Breast epithelium (tissue), 4 donors: ENCODE measurements around the gene SSR4. TPM values are rescaled to one million over a fixed set of nuclear protein-coding genes. Genes with fewer than 3 reads are reported as not detected.

Experiments
- DNase-seq, 2 donors: peaks; one replicate each; pipeline ENCODE4 v3.0.0-alpha.2; 2019; ENCODE audit warnings: low spot score in 2 of 2
- H3K27ac ChIP-seq, 2 donors: fragments of 200-600 bp; sonication (generic) in 1 of 2; one replicate each; pipeline ENCODE4 v1.5.1; 2016 to 2019; ENCODE audit warnings: mild to moderate bottlenecking in 1 of 2
- H3K27me3 ChIP-seq, 2 donors: fragments of 200-600 bp; sonication (generic) in 1 of 2; one replicate each; pipeline versions ENCODE4 v1.5.1 to v1.6.0; 2017 to 2019; ENCODE audit warnings: control low read depth in 1 of 2, mild to moderate bottlenecking in 1 of 2
- H3K36me3 ChIP-seq: fragments of 200-600 bp; one replicate; pipeline ENCODE4 v1.5.1; 2019
- H3K4me1 ChIP-seq, 2 donors: fragments of 200-600 bp; sonication (generic); one replicate each; pipeline ENCODE4 v1.5.1; 2016 to 2019; ENCODE audit warnings: control low read depth in 1 of 2
- H3K4me3 ChIP-seq, 3 donors: fragments of 200-600 bp; sonication (generic); 1 replicate in 2 of 3; 2 replicates in 1 of 3; pipeline ENCODE4 v1.5.1; 2016 to 2019; ENCODE audit warnings: mild to moderate bottlenecking in 3 of 3, moderate library complexity in 2 of 3
- H3K9me3 ChIP-seq, 2 donors: fragments of 200-600 bp; sonication (generic) in 1 of 2; one replicate each; pipeline ENCODE4 v1.5.1; 2016 to 2019; ENCODE audit warnings: control low read depth in 1 of 2
- CTCF ChIP-seq, 3 donors: fragments of 450-650 bp; IDR thresholded peaks; one replicate each; pipeline ENCODE4 v1.5.1; 2016 to 2017; ENCODE audit warnings: antibody characterized with exemption in 3 of 3, mild to moderate bottlenecking in 3 of 3, moderate library complexity in 3 of 3
- POLR2A ChIP-seq: fragments of 450-650 bp; IDR thresholded peaks from one replicate; pipeline ENCODE4 v1.6.1; 2016; ENCODE audit warnings: antibody characterized with exemption, mild to moderate bottlenecking, moderate library complexity
- POLR2AphosphoS5 ChIP-seq, 3 donors: sonication (generic); formaldehyde crosslinking; IDR thresholded peaks; one replicate each; pipeline ENCODE4 v1.6.1; 2017; ENCODE audit warnings: antibody characterized with exemption in 3 of 3
- intact Hi-C: fragments of 100-400 bp; cut with DNase I; formaldehyde crosslinking; loops from one replicate; pipeline ENCODE4 v1.15.1; 2023; ENCODE audit warnings: low total_unique reads
- total RNA-seq, 3 donors: library from RNA; depleted of rRNA; stranded (reverse); fragments of >200 nt; gene quantifications; one replicate each; pipeline ENCODE4 v1.1.0, GENCODE V29; 2016

The SSR4 gene
- total RNA-seq, 3 donors from 2014 or later, result 112 to 252 (median 182) TPM

GRCh38 chrX:153773218-153773611, 21.3 kb upstream of the SSR4 start:
- TF ChIP-seq CTCF (IDR thresholded peaks at IDR 0.05) (no peak), POLR2A (no peak), POLR2AphosphoS5 (IDR thresholded peaks at IDR 0.05) (no peak)
- Histone ChIP-seq H3K9me3 (no peaks in the 10 kb centered on the region), H3K4me3 (no peak overlapping the region), H3K27me3 (peaks cover 0 to 57% of the 10 kb centered on the region in 2 donors), H3K4me1 (no peaks in the 10 kb centered on the region), H3K36me3 (no peaks in the 10 kb centered on the region), H3K27ac (no peak overlapping the region)
- intact Hi-C loops, result no loop called here
- no peak for DNase-seq

GRCh38 chrX:153773741-153774575, 20.5 kb upstream of the SSR4 start:
- Histone ChIP-seq H3K27ac (no peak overlapping the region), H3K4me3 (no peak overlapping the region), H3K9me3 (no peaks in the 10 kb centered on the region), H3K27me3 (peaks cover 0 to 59% of the 10 kb centered on the region in 2 donors), H3K4me1 (no peaks in the 10 kb centered on the region), H3K36me3 (no peaks in the 10 kb centered on the region)
- DNase-seq, result no peak
- intact Hi-C loops, result no loop called here
- TF ChIP-seq POLR2A (no peak), CTCF (IDR thresholded peaks at IDR 0.05) (no peak), POLR2AphosphoS5 (IDR thresholded peaks at IDR 0.05) (no peak)

GRCh38 chrX:153774576-153775292, 19.7 kb upstream of the SSR4 start:
- no peaks in the 10 kb centered on the region for H3K9me3 ChIP-seq
- DNase-seq, result no peak
- H3K36me3 ChIP-seq, result no peaks in the 10 kb centered on the region

DNA sequence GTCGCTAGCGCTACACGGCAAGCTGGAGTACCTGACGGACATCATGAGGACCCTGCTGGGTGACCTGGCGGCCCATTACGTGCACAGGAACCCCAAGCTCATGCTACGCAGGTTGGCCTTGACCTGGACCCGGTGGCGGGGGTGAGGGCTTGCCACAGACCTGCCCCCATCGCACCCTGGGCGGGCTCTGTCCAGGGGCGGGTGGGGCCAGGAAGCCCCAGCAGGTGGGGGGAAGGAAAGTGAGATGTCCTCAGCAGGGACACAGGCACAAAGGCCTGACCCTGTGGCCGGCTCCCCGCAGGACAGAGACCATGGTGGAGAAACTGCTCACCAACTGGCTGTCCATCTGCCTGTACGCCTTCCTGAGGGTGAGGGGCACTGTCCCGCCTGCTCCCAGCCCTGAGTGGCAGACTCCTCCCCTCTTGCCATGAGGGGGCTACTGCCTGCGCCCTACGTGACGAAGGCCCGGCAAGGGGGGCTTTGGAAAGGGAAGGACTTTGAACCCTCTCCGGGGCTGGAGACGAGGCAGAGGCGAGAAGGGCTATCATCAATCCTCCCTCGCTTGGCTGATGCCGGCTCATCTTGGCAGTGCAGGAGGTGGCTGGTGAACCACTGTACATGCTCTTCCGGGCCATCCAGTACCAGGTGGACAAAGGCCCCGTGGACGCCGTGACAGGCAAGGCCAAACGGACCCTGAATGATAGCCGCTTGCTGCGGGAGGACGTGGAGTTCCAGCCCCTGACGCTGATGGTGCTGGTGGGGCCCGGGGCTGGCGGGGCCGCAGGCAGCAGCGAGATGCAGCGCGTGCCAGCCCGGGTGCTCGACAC, 19.0 kb upstream of the SSR4 start:
- Histone ChIP-seq H3K4me3 (no peak overlapping the region), H3K9me3 (no peaks in the 10 kb centered on the region), H3K27ac (no peak overlapping the region), H3K36me3 (no peaks in the 10 kb centered on the region), H3K4me1 (no peaks in the 10 kb centered on the region), H3K27me3 (peaks cover 0 to 59% of the 10 kb centered on the region in 2 donors)
- TF ChIP-seq CTCF (IDR thresholded peaks at IDR 0.05) (no peak), POLR2A (no peak), POLR2AphosphoS5 (IDR thresholded peaks at IDR 0.05) (no peak)
- no peak for DNase-seq
- intact Hi-C loops, result no loop called here

More at GRCh38 chrX:153774576-153775292, 19.7 kb upstream of the SSR4 start:
- no peak overlapping the region for H3K27ac ChIP-seq
- intact Hi-C loops, result no loop called here
- no peak for TF ChIP-seq CTCF (IDR thresholded peaks at IDR 0.05)
- H3K4me1 ChIP-seq, result no peaks in the 10 kb centered on the region
- peaks cover 0 to 58% of the 10 kb centered on the region in 2 donors for H3K27me3 ChIP-seq
- H3K4me3 ChIP-seq, result no peak overlapping the region
